ENCODE measurements around the gene ARL6IP5.

- TF ChIP-seq ZFP30 (CRISPR knock-in tag; IDR thresholded peaks at IDR 0.05) = no peak
- TF ChIP-seq, protein P1, sequence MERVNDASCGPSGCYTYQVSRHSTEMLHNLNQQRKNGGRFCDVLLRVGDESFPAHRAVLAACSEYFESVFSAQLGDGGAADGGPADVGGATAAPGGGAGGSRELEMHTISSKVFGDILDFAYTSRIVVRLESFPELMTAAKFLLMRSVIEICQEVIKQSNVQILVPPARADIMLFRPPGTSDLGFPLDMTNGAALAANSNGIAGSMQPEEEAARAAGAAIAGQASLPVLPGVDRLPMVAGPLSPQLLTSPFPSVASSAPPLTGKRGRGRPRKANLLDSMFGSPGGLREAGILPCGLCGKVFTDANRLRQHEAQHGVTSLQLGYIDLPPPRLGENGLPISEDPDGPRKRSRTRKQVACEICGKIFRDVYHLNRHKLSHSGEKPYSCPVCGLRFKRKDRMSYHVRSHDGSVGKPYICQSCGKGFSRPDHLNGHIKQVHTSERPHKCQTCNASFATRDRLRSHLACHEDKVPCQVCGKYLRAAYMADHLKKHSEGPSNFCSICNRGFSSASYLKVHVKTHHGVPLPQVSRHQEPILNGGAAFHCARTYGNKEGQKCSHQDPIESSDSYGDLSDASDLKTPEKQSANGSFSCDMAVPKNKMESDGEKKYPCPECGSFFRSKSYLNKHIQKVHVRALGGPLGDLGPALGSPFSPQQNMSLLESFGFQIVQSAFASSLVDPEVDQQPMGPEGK (CRISPR knock-in tag; IDR thresholded peaks at IDR 0.05; ENCODE audit: borderline replicate concordance) = no peak
- TF ChIP-seq PPARA (CRISPR knock-in tag; IDR thresholded peaks at IDR 0.05; ENCODE audit: borderline replicate concordance) = no peak
- no peak for TF ChIP-seq OSR1 (CRISPR knock-in tag; IDR thresholded peaks at IDR 0.05)
- no peak for TF ChIP-seq CREB5 (CRISPR knock-in tag; IDR thresholded peaks at IDR 0.05; ENCODE audit: low read depth)
- no peak for TF ChIP-seq POU6F1 (CRISPR knock-in tag; IDR thresholded peaks at IDR 0.05; ENCODE audit: borderline replicate concordance, low read depth)
- TF ChIP-seq ARNTL (CRISPR knock-in tag; IDR thresholded peaks at IDR 0.05; ENCODE audit: borderline replicate concordance, low read depth) = no peak
- TF ChIP-seq ZC3H10 (CRISPR knock-in tag; IDR thresholded peaks at IDR 0.05) = no peak
- no peak for TF ChIP-seq BACH2 (CRISPR knock-in tag; IDR thresholded peaks at IDR 0.05; ENCODE audit: borderline replicate concordance)
- no peak for TF ChIP-seq SNAI2 (CRISPR knock-in tag; IDR thresholded peaks at IDR 0.05)
- TF ChIP-seq ZFP3 (CRISPR knock-in tag; IDR thresholded peaks at IDR 0.05) = no peak
- TF ChIP-seq RARB (CRISPR knock-in tag; IDR thresholded peaks at IDR 0.05) = no peak
- TF ChIP-seq ESRRG (CRISPR knock-in tag; IDR thresholded peaks at IDR 0.05) = no peak
- TF ChIP-seq TOX (CRISPR knock-in tag; IDR thresholded peaks at IDR 0.05; ENCODE audit: borderline replicate concordance) = no peak
These were observed 7.3 kb downstream of the ARL6IP5 start for GRCh38 chr3:69092030-69092516.

Measured in SK-N-SH treated with all-trans-retinoic acid at 6 μM for 48 hours (cell line).